ENCODE measurements around the gene LY86.

DNA sequence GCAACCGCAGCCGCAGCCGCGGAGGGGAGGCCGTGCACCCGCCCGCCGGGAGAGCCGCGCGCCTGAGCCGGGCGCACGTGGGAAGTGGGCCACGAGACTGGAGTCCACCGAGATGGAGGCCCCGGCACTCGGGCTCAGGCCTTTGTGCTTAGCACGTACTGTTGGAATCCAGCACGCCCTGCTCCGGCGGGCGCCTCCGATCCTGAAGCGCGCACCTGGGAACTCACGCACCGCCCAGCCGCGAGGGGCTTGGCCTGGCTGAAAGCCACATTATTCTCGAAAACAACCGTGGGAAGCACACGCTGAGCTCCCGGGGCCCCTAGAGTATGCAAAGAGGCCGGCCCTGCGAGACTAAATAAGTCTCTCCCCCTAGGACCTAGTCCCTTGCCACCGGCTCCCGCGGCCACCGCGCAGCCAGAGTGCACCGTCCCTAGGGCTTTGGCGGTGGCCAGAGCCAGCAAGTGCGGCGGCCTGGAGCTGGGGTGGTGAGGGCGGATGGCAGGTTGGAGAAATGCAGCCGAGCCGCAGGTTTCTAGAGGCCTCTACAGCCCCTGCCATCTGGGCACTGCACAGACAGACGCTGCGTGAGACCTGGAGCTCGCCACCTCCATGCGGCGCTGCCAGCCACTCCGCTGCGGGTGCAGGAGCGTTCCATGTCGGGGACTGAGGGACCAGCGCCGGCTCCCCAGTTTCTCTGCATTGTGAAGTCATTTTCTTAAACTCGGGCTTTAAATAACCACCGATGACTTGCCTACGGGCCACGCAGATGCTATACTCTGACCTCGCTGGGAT is 42.0 kb upstream of the LY86 start:
- TF ChIP-seq, protein P1, sequence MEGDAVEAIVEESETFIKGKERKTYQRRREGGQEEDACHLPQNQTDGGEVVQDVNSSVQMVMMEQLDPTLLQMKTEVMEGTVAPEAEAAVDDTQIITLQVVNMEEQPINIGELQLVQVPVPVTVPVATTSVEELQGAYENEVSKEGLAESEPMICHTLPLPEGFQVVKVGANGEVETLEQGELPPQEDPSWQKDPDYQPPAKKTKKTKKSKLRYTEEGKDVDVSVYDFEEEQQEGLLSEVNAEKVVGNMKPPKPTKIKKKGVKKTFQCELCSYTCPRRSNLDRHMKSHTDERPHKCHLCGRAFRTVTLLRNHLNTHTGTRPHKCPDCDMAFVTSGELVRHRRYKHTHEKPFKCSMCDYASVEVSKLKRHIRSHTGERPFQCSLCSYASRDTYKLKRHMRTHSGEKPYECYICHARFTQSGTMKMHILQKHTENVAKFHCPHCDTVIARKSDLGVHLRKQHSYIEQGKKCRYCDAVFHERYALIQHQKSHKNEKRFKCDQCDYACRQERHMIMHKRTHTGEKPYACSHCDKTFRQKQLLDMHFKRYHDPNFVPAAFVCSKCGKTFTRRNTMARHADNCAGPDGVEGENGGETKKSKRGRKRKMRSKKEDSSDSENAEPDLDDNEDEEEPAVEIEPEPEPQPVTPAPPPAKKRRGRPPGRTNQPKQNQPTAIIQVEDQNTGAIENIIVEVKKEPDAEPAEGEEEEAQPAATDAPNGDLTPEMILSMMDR (conservative IDR thresholded peaks at IDR 0.05 in 1 of 2, IDR thresholded peaks at IDR 0.05 in 1 of 2; ENCODE audit: low read depth in 1 of 2, low read length in 2 of 2) = no peak
- no peak for TF ChIP-seq EZH2 (IDR thresholded peaks at IDR 0.05; ENCODE audit: low read length, missing control alignments)
